C4-2B (cell line): ENCODE data around the gene VCL.

Source experiments
- CTCF ChIP-seq: fragments of 450-650 bp; conservative IDR thresholded peaks from 2 replicates; pipeline ENCODE4 v1.5.1; 2017; ENCODE audit warnings: mild to moderate bottlenecking
- ZFX ChIP-seq: fragments of 450-650 bp; IDR thresholded peaks from 2 replicates; pipeline ENCODE4 v1.6.1; 2017

- TF ChIP-seq CTCF = no peak
- TF ChIP-seq ZFX = no peak
Measured at GRCh38 chr10:74133923-74134820, 136.3 kb downstream of the VCL start.
